Activated B cell treated with CpG ODN at 0.5 μM for 24 hours (primary cell): ENCODE data around the gene ALX3. TPM values are rescaled to one million over a fixed set of nuclear protein-coding genes. Genes with fewer than 3 reads are reported as not detected.

Experiments used
- ATAC-seq: fragments of 200-7000 bp; cut with Tn5 transposase; one replicate; pipeline ENCODE4 v1.10.0; 2021; ENCODE audit warnings: low read depth, mild to moderate bottlenecking, moderate library complexity
- CTCF ChIA-PET: fragments of 350-600 bp; sonication (Branson Sonifier 250); formaldehyde crosslinking; loops from one replicate; lab custom pipeline; 2021; ENCODE audit warnings: antibody characterized with exemption; lab: Charles Lee
- POLR2A ChIA-PET: fragments of 350-600 bp; sonication (Branson Sonifier 250); formaldehyde crosslinking; loops from one replicate; lab custom pipeline; 2021; ENCODE audit warnings: antibody characterized with exemption; lab: Charles Lee
- DNase-seq: peaks from one replicate; pipeline ENCODE4 v3.0.0; 2022
- H3K27ac Mint-ChIP-seq: one replicate; pipeline ENCODE4 v1.8.0; 2020; ENCODE audit warnings: mixed read lengths
- H3K27me3 Mint-ChIP-seq: one replicate; pipeline ENCODE4 v1.8.0; 2021; ENCODE audit warnings: mixed read lengths
- H3K36me3 Mint-ChIP-seq: one replicate; pipeline ENCODE4 v1.8.0; 2021; ENCODE audit warnings: low read depth, mixed read lengths
- H3K4me1 Mint-ChIP-seq: one replicate; pipeline ENCODE4 v1.8.0; 2021; ENCODE audit warnings: mixed read lengths
- H3K4me3 Mint-ChIP-seq: one replicate; pipeline ENCODE4 v1.8.0; 2020; ENCODE audit warnings: mild to moderate bottlenecking, mixed read lengths
- H3K9me3 Mint-ChIP-seq: one replicate; pipeline ENCODE4 v1.8.0; 2020; ENCODE audit warnings: mixed read lengths
- CTCF ChIP-seq: fragments of 200-600 bp; IDR thresholded peaks from one replicate; pipeline ENCODE4 v1.8.0; 2022; ENCODE audit warnings: antibody characterized with exemption, mild to moderate bottlenecking
- intact Hi-C: fragments of 100-400 bp; cut with micrococcal nuclease; formaldehyde crosslinking; loops from one replicate; pipeline ENCODE4 v1.15.1; 2024
- total RNA-seq: library from RNA; stranded (reverse); gene quantifications from 2 replicates; pipeline ENCODE4 v1.2.3, GENCODE V29; 2022

The ALX3 gene
- total RNA-seq = not detected in 2 replicates

GRCh38 chr1:110070671-110071242 lies at the start of gene ALX3:
TSS of gene ALX3 (minus strand) at chr1:110070672. CDS start at chr1:110070612, 60 bp downstream.
- Mint-ChIP-seq H3K4me3 (peak within 1 kb of the TSS; percentile 73), H3K27me3 (peaks cover 49% of the 10 kb centered on the region), H3K4me1 (peaks cover 23% of the 10 kb centered on the region), H3K27ac (no peak within 1 kb of the TSS), H3K36me3 (no peaks in the 10 kb centered on the region), H3K9me3 (no peaks in the 10 kb centered on the region)
- CTCF ChIA-PET = interaction anchor here (1.2 kb wide), 1 partner anchor 17 kb away, joined by 7 read pairs; no protein-coding TSS in a partner anchor
- DNase-seq (no peak), ATAC-seq (no peak)
- intact Hi-C loops = no loop called here
- no peak for TF ChIP-seq CTCF
- POLR2A ChIA-PET = no interaction called here

GRCh38 chr1:110119843-110120242 lies 49.4 kb upstream of the ALX3 start:
- no peak for DNase-seq
- Mint-ChIP-seq H3K27ac (no peak overlapping the region), H3K9me3 (peaks cover 8% of the 10 kb centered on the region), H3K4me3 (no peak overlapping the region), H3K4me1 (peaks cover 3% of the 10 kb centered on the region), H3K36me3 (no peaks in the 10 kb centered on the region), H3K27me3 (peaks cover 35% of the 10 kb centered on the region)
- no peak for TF ChIP-seq CTCF
- POLR2A ChIA-PET = no interaction called here
- CTCF ChIA-PET = no interaction called here
- intact Hi-C loops = no loop called here
- no peak for ATAC-seq

- ATAC-seq = no peak
- Mint-ChIP-seq H3K27ac (no peak overlapping the region), H3K27me3 (peaks cover 30% of the 10 kb centered on the region), H3K9me3 (peaks cover 6% of the 10 kb centered on the region), H3K4me3 (no peak overlapping the region), H3K36me3 (no peaks in the 10 kb centered on the region), H3K4me1 (peaks cover 3% of the 10 kb centered on the region)
- CTCF ChIA-PET = interaction anchor here (0.6 to 2.0 kb wide), 2 partner anchors 11 to 13 kb away, joined by 3 to 6 read pairs; no protein-coding TSS in a partner anchor
- intact Hi-C loops = no loop called here
- POLR2A ChIA-PET = no interaction called here
- no peak for DNase-seq
- no peak for TF ChIP-seq CTCF
Measured at GRCh38 chr1:110118636-110119396, 48.3 kb upstream of the ALX3 start.

GRCh38 chr1:110114784-110115183 lies 44.3 kb upstream of the ALX3 start:
- Mint-ChIP-seq H3K27me3 (peaks cover 39% of the 10 kb centered on the region), H3K4me1 (no peaks in the 10 kb centered on the region), H3K36me3 (no peaks in the 10 kb centered on the region), H3K9me3 (no peaks in the 10 kb centered on the region), H3K27ac (no peak overlapping the region), H3K4me3 (no peak overlapping the region)
- ChIA-PET CTCF (no interaction called here), POLR2A (no interaction called here)
- intact Hi-C loops = no loop called here
- ATAC-seq (no peak), DNase-seq (no peak)
- no peak for TF ChIP-seq CTCF

GRCh38 chr1:110114173-110114572 lies 43.7 kb upstream of the ALX3 start:
- CTCF ChIA-PET = no interaction called here
- intact Hi-C loops = no loop called here
- DNase-seq (no peak), ATAC-seq (no peak)
- no peak overlapping the region for H3K27ac Mint-ChIP-seq
- H3K9me3 Mint-ChIP-seq = no peaks in the 10 kb centered on the region
- POLR2A ChIA-PET = no interaction called here
- no peak overlapping the region for H3K4me3 Mint-ChIP-seq
- TF ChIP-seq CTCF = no peak
- H3K4me1 Mint-ChIP-seq = no peaks in the 10 kb centered on the region
- peaks cover 43% of the 10 kb centered on the region for H3K27me3 Mint-ChIP-seq
- no peaks in the 10 kb centered on the region for H3K36me3 Mint-ChIP-seq
